Activated CD8-positive, alpha-beta memory T cell treated with anti-CD3 and anti-CD28 coated beads, Interleukin-2, amount 50 U/mL, for 24 hours (primary cell): ENCODE results near the gene TMX1.

Source experiments
- DNase-seq: peaks from one replicate; pipeline ENCODE4 v3.0.0-alpha.2; 2020; ENCODE audit errors: extremely low read depth

Gene TMX1

GRCh38 chr14:51293149-51293911 lies 53.3 kb downstream of the TMX1 start:
- no peak for DNase-seq

GRCh38 chr14:51293912-51294389 lies 53.9 kb downstream of the TMX1 start:
- no peak for DNase-seq

DNA sequence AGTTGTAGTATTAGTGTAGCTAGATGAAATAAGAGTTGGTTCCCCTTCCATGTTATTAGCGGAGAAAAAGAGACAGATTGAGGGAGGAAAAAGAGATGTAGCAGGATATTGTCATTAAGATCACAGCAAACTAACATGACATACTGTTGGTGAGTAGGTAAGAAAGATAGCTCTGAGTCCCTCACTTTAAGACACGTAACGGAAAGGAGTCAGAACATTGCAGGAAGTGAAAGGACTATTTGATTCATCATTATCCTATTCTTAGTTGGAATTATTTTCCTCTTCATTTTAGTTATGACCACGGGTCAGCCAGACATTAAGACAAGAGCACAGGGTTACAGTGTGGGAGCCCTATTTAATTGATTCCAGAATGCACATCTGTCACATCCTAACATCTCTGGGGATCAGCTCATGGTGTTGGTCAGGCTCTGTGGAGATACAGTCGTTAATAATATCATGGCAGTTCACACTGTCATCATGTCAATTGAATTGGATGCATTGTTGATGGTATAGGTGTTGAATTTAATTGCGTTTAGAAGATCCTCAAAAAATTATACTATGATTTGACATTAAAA lies 55.0 kb downstream of the TMX1 start:
- DNase-seq: no peak

GRCh38 chr14:51295646-51296263 lies 55.7 kb downstream of the TMX1 start:
- no peak for DNase-seq

DNA sequence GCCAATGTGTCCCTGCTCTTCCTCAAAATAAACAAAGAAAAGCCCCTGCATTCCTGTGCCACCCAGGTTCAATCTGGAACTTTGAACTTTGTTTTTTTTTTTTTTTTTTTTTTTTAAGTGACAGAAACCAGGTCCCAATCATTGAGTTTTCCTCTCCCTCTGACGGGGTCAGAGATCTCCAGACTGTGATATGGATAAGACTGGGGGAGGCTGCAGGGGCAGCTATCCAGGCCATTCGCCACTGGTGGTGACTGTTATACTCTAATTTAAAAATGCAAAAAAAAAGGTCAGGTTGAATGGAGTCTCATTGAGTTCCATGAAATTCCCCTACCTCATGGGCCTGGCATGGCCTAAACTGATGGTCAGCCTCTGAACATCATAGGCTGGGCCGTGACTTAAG lies 57.0 kb downstream of the TMX1 start:
- no peak for DNase-seq

DNA sequence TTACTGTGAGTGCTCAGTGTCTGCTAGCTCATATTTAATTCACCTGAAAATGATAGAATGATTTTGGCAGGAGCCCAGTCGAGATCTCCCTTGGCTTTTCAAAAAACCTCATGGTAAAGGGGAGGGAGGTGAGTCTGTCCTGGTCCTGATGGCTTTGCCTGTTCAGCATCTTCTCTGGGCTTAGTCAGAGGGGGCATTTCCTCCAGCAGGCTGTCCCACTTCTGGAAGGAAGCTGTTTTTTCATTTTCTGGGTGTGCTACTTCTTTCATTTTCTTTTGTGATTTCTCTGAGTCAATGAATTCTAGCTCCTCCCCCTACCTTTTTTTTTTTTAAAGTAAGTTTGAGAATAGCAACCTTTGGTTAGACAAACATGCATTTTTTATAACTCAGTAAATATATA lies 58.8 kb downstream of the TMX1 start:
- DNase-seq: no peak

DNA sequence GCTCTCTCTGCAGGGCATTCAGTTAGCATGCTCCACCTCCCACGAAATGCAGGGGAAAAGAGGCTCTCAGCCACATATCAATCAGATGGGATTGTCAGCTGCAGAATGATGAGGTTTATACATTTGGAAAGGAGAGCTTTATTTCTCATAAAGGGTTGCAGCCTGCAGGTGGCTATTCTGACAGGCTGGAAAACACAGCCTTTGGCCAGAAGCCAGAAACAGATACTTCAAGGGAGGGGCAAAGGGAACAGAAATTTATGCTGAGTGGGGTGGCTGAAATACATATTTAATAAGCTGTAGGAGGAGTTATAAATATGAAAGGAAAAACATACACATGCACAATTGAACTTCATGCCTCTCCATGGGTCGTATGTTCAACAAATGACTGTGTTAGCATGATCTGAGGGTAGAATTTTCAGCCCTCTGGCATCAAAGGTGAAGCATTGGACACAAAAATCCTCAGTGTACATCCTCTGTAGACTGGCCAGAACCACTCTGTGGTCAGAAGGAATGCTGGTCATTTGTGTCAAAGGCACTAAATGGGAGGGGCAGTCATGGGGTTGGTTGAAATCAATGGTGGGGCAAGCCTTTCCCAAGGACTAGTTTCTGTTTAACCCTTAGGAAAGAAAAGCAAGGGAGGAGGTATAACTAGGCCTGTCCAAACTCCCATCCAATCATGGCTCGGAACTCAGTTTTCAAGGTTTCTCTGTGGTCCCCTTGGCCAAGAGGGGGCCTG lies 62.4 kb downstream of the TMX1 start:
- no peak for DNase-seq

DNA sequence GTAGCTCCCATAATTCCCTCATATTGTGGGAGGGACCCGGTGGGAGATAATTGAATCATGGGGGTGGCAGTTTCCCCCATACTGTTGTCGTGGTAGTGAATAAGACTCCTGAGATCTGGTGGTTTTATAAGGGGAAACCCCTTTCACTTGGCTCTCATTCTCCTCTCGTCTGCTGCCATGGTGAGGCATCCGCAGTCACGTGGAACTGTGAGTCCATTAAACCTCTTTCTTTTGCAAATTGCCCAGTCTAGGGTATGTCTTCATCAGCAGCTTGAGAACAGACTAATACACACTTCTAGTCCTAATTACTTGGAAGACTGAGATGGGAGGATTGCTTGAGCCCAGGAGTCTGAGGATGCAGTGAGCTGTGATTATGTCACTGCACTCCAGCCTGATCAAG lies 64.4 kb downstream of the TMX1 start:
- no peak for DNase-seq

DNA sequence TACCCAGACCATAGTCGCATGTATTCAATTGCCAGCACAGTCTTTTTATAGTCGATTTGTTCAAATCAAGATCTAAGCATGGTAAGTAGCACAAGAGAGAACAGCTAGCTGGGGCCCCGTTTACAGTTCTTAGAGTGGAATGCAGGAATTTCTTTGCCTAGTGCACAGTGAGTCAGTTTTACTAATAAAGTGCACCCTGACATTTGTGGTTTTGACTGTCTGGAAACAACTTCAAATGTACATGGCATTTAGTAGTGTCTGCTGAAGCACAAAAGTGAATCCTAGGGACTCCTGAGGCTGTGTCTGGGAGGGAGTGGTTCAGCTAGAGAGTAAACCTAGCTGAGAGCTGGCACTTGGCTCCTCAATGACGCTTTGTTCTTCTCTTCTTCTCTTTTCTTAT lies 64.9 kb downstream of the TMX1 start:
- no peak for DNase-seq

- DNase-seq: no peak
Measured at GRCh38 chr14:51305751-51306150, 65.7 kb downstream of the TMX1 start.
